ENCODE measurements around the gene GREM1.

Gene GREM1

DNA sequence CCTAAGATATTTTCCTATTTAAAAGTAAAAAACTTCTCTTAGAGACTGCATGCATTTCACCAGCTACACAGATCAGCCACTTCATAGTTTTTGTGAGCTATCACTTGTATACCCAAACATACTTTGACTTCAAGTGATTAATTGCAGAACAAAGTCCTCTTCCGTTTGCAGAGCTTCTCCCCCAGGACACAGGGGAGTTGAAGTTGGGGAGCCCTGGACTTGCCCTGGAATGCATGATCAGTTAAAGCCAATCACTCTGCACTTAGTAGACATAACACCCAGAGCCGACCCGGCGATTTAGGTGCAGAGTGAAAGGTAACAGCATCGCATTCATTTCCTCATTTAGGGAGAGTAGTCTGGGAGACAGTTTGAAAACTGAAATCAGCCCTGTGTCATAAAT, 70.1 kb downstream of the GREM1 start:
- DNase-seq, result no peak

GRCh38 chr15:32790352-32790999, 72.7 kb downstream of the GREM1 start:
- no peak for DNase-seq

GRCh38 chr15:32792436-32792835, 74.6 kb downstream of the GREM1 start:
- no peak for DNase-seq

All from stimulated activated CD4-positive, alpha-beta T cell treated with anti-CD3 and anti-CD28 coated beads, Interleukin-2, amount 100 ng/mL, for 48 hours (primary cell).